HCT116 (cell line): Measurements from ENCODE around the gene ARL11. TPM values are rescaled to one million over a fixed set of nuclear protein-coding genes. Genes with fewer than 3 reads are reported as not detected.

Source experiments
- ATAC-seq: fragments of 200-7000 bp; cut with Tn5 transposase; 2 replicates; pipeline ENCODE4 v1.9.1; 2020; ENCODE audit warnings: mild to moderate bottlenecking, moderate library complexity
- BruUV-seq: library from RNA; stranded (reverse); fragments of 400-500 nt; replicated peaks from 2 replicates; lab custom pipeline; 2021; lab: Mats Ljungman, UMichigan
- CTCF ChIA-PET: fragments of 300-600 bp; sonication (Branson Sonifier 250); formaldehyde crosslinking; loops from one replicate; lab custom pipeline; 2021; ENCODE audit warnings: antibody characterized with exemption; lab: Charles Lee
- POLR2A ChIA-PET: fragments of 300-600, 350-600 bp; sonication (Branson Sonifier 250); formaldehyde crosslinking; loops from one replicate; lab custom pipeline; 2021; ENCODE audit warnings: antibody characterized with exemption; lab: Charles Lee
- RAD21 ChIA-PET, 2 experiments: fragments of 300-600 bp; sonication (Branson Sonifier 250); formaldehyde crosslinking; loops; one replicate each; lab custom pipeline; 2023; ENCODE audit warnings: low total read pairs in 2 of 2; ENCODE audit not compliant: uncharacterized antibody in 2 of 2, unreplicated experiment in 2 of 2, low non-redundant PET in 1 of 2; lab: Charles Lee
- DNase-seq: peaks from one replicate; pipeline ENCODE4 v3.0.0-alpha.2; 2010; ENCODE audit warnings: low read depth, low spot score
- H2AFZ ChIP-seq: fragments of 200-600 bp; shearing (Covaris generic), sonication (generic); 2 replicates; pipeline ENCODE4 v1.6.1; 2017; ENCODE audit warnings: low read depth, mixed run types, mixed read lengths, antibody characterized with exemption, low read length; ENCODE audit not compliant: poor library complexity, severe bottlenecking
- H3K27ac ChIP-seq: 2 replicates; pipeline ENCODE4 v1.5.1; 2012; ENCODE audit warnings: low read depth, low read length
- H3K27me3 ChIP-seq: fragments of 200-600 bp; sonication (generic); 2 replicates; pipeline ENCODE4 v1.6.1; 2016; ENCODE audit warnings: mixed run types, low read length, mixed read lengths; ENCODE audit not compliant: insufficient read depth
- H3K36me3 ChIP-seq, 2 experiments: fragments of 200-500 bp in 1 of 2; fragments of 200-600 bp in 1 of 2; sonication (Bioruptor generic) in 1 of 2; sonication (generic) in 1 of 2; 2 replicates each; pipeline versions ENCODE4 v1.5.1 to v1.6.1; 2014 to 2016; ENCODE audit warnings: low read length in 2 of 2, inconsistent platforms in 1 of 2, mixed read lengths in 1 of 2, mixed run types in 1 of 2; ENCODE audit not compliant: insufficient read depth in 2 of 2, control insufficient read depth in 1 of 2
- H3K4me1 ChIP-seq, 2 experiments: fragments of 200-600 bp in 1 of 2; sonication (generic) in 1 of 2; 2 replicates each; pipeline versions ENCODE4 v1.5.1 to v1.6.1; 2012 to 2017; ENCODE audit warnings: low read length in 2 of 2, inconsistent platforms in 1 of 2, mild to moderate bottlenecking in 1 of 2, mixed read lengths in 1 of 2, mixed run types in 1 of 2, moderate library complexity in 1 of 2; ENCODE audit not compliant: insufficient read depth in 2 of 2, control insufficient read depth in 1 of 2
- H3K4me2 ChIP-seq: fragments of 200-600 bp; sonication (generic); 2 replicates; pipeline ENCODE4 v1.6.1; 2017; ENCODE audit warnings: mixed run types, low read length, mixed read lengths
- H3K4me3 ChIP-seq, 2 experiments: fragments of 200-600 bp in 1 of 2; sonication (generic) in 1 of 2; replicated peaks in 1 of 2; 2 replicates each; pipeline ENCODE4 v1.5.1; 2011 to 2016; ENCODE audit warnings: low read length in 2 of 2, control low read depth in 1 of 2, low read depth in 1 of 2, mild to moderate bottlenecking in 1 of 2, mixed read lengths in 1 of 2, mixed run types in 1 of 2
- H3K79me2 ChIP-seq: fragments of 200-600 bp; sonication (generic); 2 replicates; pipeline ENCODE4 v1.6.1; 2017; ENCODE audit warnings: mild to moderate bottlenecking, mixed run types, low read length, moderate library complexity, mixed read lengths; ENCODE audit not compliant: insufficient read depth
- H3K9ac ChIP-seq: fragments of 200-600 bp; sonication (generic); 2 replicates; pipeline ENCODE4 v1.6.1; 2016; ENCODE audit warnings: low read length, mixed read lengths
- H3K9me2 ChIP-seq: fragments of 200-600 bp; sonication (generic), shearing (Covaris generic); 2 replicates; pipeline ENCODE4 v1.6.1; 2017; ENCODE audit warnings: mixed run types, mild to moderate bottlenecking, moderate library complexity; ENCODE audit not compliant: insufficient read depth
- H3K9me3 ChIP-seq, 2 experiments: fragments of 200-500 bp in 1 of 2; fragments of 200-600 bp in 1 of 2; sonication (Bioruptor generic) in 1 of 2; sonication (generic) in 1 of 2; 2 replicates each; pipeline ENCODE4 v1.6.1; 2014 to 2017; ENCODE audit warnings: low read length in 2 of 2, mixed read lengths in 2 of 2, inconsistent platforms in 1 of 2, low read depth in 1 of 2, mild to moderate bottlenecking in 1 of 2, mixed run types in 1 of 2, moderate library complexity in 1 of 2; ENCODE audit not compliant: control insufficient read depth in 1 of 2, insufficient read depth in 1 of 2
- H4K20me1 ChIP-seq: fragments of 200-600 bp; sonication (generic), shearing (Covaris generic); 2 replicates; pipeline ENCODE4 v1.6.1; 2017; ENCODE audit warnings: mixed run types, mild to moderate bottlenecking, moderate library complexity; ENCODE audit not compliant: insufficient read depth
- ATF3 ChIP-seq: IDR thresholded peaks from 2 replicates; pipeline ENCODE4 v1.6.1; 2012
- CEBPB ChIP-seq: IDR thresholded peaks from 2 replicates; pipeline ENCODE4 v1.6.1; 2012; ENCODE audit warnings: low read depth
- ELF1 ChIP-seq: IDR thresholded peaks from 2 replicates; pipeline ENCODE4 v1.6.1; 2012; ENCODE audit warnings: low read depth, borderline replicate concordance
- EZH2 ChIP-seq: fragments of 200-600 bp; sonication (generic); IDR thresholded peaks from 2 replicates; pipeline ENCODE4 v1.6.1; 2017; ENCODE audit warnings: antibody characterized with exemption, mixed run types
- EZH2phosphoT487 ChIP-seq: fragments of 200-600 bp; IDR thresholded peaks from 2 replicates; pipeline ENCODE4 v1.6.1; 2018; ENCODE audit warnings: antibody characterized with exemption, borderline replicate concordance
- FOSL1 ChIP-seq: IDR thresholded peaks from 2 replicates; pipeline ENCODE4 v1.6.1; 2012; ENCODE audit warnings: low read depth
- POLR2AphosphoS5 ChIP-seq: IDR thresholded peaks from 2 replicates; pipeline ENCODE4 v1.6.1; 2011; ENCODE audit warnings: mild to moderate bottlenecking, low read depth, low read length, moderate library complexity
- RAD21 ChIP-seq: IDR thresholded peaks from 2 replicates; pipeline ENCODE4 v1.6.1; 2012; ENCODE audit warnings: low read depth, mild to moderate bottlenecking
- TCF7L2 ChIP-seq: IDR thresholded peaks from 2 replicates; pipeline ENCODE4 v1.7.0; 2011; ENCODE audit warnings: borderline replicate concordance, inconsistent platforms; ENCODE audit not compliant: insufficient read depth, insufficient read length; ENCODE audit errors: extremely low read depth
- YY1 ChIP-seq: IDR thresholded peaks from 2 replicates; pipeline ENCODE4 v1.6.1; 2011; ENCODE audit warnings: low read length, low read depth, moderate library complexity, mild to moderate bottlenecking; ENCODE audit not compliant: insufficient replicate concordance; ENCODE audit errors: extremely low read depth
- intact Hi-C: fragments of 100-400 bp; cut with micrococcal nuclease; formaldehyde crosslinking; loops from 2 replicates; pipeline ENCODE4 v1.10.0; 2022
- total RNA-seq: library from RNA; stranded (reverse); gene quantifications from one replicate; pipeline ENCODE4 v1.2.1, GENCODE V29; 2021; ENCODE audit not compliant: unreplicated experiment
- TF ChIP-seq, protein P1 (sequence below), 3 experiments: fragments of 200-600 bp in 1 of 3; sonication (generic) in 1 of 3; IDR thresholded peaks in 2 of 3; conservative IDR thresholded peaks in 1 of 3; 2 replicates each; pipeline ENCODE4 v1.5.1; 2012 to 2017; ENCODE audit warnings: low read depth in 2 of 3, low read length in 2 of 3, antibody characterized with exemption in 1 of 3, borderline replicate concordance in 1 of 3, control low read depth in 1 of 3, mild to moderate bottlenecking in 1 of 3, mixed read lengths in 1 of 3, mixed run types in 1 of 3, moderate library complexity in 1 of 3; ENCODE audit not compliant: insufficient read depth in 1 of 3
- TF ChIP-seq, protein P2 (sequence below): IDR thresholded peaks from 2 replicates; pipeline ENCODE4 v1.6.1; 2012; ENCODE audit warnings: low read depth

Gene ARL11
- total RNA-seq, 1 experiment from 2014 or later, result not detected

DNA sequence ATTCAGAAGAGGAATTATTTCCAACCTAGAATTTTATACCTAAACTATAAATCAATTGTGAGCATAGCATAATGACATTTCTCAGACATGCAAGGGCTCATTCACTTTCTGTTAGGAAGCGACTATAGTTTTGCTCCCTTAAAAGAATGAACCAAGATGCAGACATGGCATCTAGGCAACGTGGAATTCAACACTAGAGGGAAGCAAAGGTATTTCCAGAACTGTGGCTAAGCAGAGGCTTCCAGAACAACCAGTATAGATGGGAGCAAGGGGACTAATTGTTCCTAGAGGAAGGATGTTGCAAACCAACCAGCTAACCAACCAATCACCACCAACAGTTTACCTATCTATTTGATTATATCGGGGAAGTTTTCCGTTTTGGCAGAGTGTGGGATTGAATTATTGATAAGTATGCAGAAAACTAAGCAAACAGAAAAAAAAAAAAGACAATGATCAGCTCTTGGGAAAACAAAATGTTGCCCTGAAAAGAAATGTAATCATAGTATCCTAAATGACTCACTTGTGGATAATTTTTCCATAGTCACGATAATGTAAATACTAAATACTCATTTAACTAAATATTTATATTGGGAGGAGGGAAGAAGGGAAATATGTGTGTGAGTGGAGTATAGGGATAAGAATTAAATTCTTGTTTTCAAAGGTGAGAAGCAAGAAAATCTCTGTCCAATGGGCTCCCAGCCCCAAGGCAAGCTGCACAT lies 21.1 kb downstream of the ARL11 start:
- ATAC-seq, result peak; percentile 64
- Histone ChIP-seq H3K9me3 (no peaks in the 10 kb centered on the region), H3K9me2 (no peaks in the 10 kb centered on the region), H3K4me1 (no peaks in the 10 kb centered on the region), H4K20me1 (no peaks in the 10 kb centered on the region), H3K79me2 (no peaks in the 10 kb centered on the region), H3K4me2 (no peak overlapping the region), H3K9ac (no peak overlapping the region), H2AFZ (no peak overlapping the region), H3K36me3 (no peaks in the 10 kb centered on the region), H3K27ac (no peak overlapping the region), H3K4me3 (no peak overlapping the region), H3K27me3 (no peaks in the 10 kb centered on the region)
- BruUV-seq, result no TSS peak
- ChIA-PET POLR2A (interaction anchor here (0.7 kb wide), 1 partner anchor 84 kb away, joined by 3 read pairs; no protein-coding TSS in a partner anchor), RAD21 (interaction anchor here in 1 of 2 experiments (0.6 kb wide), 1 partner anchor 108 kb away, joined by 3 read pairs; no protein-coding TSS in a partner anchor), CTCF (interaction anchor here (1.5 kb wide), 1 partner anchor 1476 kb away, joined by 3 read pairs; no protein-coding TSS in a partner anchor)
- intact Hi-C loops, result no loop called here
- TF ChIP-seq POLR2AphosphoS5, result no peak
- no peak for TF ChIP-seq ELF1
- TF ChIP-seq FOSL1, result no peak
- no peak for TF ChIP-seq ATF3
- TF ChIP-seq, protein P1, sequence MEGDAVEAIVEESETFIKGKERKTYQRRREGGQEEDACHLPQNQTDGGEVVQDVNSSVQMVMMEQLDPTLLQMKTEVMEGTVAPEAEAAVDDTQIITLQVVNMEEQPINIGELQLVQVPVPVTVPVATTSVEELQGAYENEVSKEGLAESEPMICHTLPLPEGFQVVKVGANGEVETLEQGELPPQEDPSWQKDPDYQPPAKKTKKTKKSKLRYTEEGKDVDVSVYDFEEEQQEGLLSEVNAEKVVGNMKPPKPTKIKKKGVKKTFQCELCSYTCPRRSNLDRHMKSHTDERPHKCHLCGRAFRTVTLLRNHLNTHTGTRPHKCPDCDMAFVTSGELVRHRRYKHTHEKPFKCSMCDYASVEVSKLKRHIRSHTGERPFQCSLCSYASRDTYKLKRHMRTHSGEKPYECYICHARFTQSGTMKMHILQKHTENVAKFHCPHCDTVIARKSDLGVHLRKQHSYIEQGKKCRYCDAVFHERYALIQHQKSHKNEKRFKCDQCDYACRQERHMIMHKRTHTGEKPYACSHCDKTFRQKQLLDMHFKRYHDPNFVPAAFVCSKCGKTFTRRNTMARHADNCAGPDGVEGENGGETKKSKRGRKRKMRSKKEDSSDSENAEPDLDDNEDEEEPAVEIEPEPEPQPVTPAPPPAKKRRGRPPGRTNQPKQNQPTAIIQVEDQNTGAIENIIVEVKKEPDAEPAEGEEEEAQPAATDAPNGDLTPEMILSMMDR (IDR thresholded peaks at IDR 0.05 in 2 of 3, conservative IDR thresholded peaks at IDR 0.05 in 1 of 3; ENCODE audit: borderline replicate concordance in 1 of 3, insufficient read depth in 1 of 3, low read depth in 2 of 3, low read length in 2 of 3), result peak; percentile 33 to 48 (median 37); a peak in 5 of 6 replicates
- no peak for TF ChIP-seq YY1
- no peak for TF ChIP-seq EZH2
- no peak for TF ChIP-seq TCF7L2
- TF ChIP-seq, protein P2, sequence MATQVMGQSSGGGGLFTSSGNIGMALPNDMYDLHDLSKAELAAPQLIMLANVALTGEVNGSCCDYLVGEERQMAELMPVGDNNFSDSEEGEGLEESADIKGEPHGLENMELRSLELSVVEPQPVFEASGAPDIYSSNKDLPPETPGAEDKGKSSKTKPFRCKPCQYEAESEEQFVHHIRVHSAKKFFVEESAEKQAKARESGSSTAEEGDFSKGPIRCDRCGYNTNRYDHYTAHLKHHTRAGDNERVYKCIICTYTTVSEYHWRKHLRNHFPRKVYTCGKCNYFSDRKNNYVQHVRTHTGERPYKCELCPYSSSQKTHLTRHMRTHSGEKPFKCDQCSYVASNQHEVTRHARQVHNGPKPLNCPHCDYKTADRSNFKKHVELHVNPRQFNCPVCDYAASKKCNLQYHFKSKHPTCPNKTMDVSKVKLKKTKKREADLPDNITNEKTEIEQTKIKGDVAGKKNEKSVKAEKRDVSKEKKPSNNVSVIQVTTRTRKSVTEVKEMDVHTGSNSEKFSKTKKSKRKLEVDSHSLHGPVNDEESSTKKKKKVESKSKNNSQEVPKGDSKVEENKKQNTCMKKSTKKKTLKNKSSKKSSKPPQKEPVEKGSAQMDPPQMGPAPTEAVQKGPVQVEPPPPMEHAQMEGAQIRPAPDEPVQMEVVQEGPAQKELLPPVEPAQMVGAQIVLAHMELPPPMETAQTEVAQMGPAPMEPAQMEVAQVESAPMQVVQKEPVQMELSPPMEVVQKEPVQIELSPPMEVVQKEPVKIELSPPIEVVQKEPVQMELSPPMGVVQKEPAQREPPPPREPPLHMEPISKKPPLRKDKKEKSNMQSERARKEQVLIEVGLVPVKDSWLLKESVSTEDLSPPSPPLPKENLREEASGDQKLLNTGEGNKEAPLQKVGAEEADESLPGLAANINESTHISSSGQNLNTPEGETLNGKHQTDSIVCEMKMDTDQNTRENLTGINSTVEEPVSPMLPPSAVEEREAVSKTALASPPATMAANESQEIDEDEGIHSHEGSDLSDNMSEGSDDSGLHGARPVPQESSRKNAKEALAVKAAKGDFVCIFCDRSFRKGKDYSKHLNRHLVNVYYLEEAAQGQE, result no peak
- TF ChIP-seq CEBPB, result no peak
- TF ChIP-seq RAD21, result peak; percentile 62
- no peak for TF ChIP-seq EZH2phosphoT487
- DNase-seq, result no peak
